ENCODE results near the gene AGBL1.
"Not testable (repeated sequence)": the region's sequence is repeated elsewhere in the genome, so short reads cannot be mapped to it uniquely, and the experiment has no call there.

Gene AGBL1

DNA sequence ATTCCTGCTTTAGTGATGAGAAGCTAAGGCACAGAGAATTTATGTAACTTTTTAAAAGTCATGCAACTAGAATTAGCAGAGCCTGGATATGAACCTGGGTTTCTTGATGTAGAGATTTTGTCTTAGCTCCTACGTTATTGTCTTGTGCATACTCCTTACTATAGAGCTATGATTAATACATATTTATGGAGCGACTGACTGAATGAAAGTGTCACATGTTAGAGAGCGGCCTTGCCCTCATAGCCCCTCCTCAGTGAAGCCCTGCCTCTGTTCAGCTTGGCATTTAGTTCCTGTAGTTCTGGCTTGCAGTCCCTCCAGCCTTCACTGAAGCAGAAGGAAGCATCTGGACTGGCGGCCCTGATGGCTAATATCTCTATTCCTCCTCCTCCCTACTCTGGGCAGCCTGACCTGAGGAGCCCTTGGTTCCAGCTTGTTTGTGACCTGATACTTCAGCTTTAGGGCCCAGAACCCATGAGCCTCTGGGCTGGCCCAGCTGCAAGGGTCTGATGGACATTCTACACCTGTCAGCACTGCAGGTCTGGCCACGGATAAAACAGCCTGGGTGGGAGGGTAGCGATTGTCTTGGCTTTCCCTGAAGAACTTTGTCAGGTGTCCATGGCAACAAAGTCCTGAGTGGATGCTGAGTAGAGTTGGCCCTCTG, 13.4 kb upstream of the AGBL1 start:
- H3K9me3 Mint-ChIP-seq = peaks cover 0 to 17% of the 10 kb centered on the region in 2 donors
- H3K4me1 Mint-ChIP-seq = no peaks in the 10 kb centered on the region
- ATAC-seq (no peak), DNase-seq (no peak)
- H3K27ac Mint-ChIP-seq = no peak overlapping the region
- peaks cover 20% of the 10 kb centered on the region for H3K27me3 Mint-ChIP-seq
- no peak overlapping the region for H3K4me3 Mint-ChIP-seq

DNA sequence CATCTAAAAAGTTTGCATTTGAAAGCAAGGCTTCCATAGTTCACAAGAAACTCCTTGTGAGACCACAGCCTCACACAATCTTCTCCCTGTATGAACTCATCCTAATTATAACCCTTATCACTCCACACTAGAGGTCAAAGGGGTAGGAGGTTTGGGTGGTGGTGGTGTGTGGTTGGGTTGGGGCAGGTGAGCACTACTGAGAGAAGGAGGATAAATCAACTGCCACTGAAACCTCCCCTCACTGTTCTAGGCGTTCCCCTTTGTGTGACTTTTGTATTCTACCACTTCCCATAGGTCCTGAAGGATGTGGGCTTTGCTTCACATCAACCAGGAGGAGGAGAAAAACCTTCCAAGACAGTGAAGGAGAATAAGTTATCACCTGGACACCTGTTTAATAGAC, 6.4 kb upstream of the AGBL1 start:
- no peak for ATAC-seq
- peaks cover 0 to under 1% of the 10 kb centered on the region in 2 donors for H3K9me3 Mint-ChIP-seq

DNA sequence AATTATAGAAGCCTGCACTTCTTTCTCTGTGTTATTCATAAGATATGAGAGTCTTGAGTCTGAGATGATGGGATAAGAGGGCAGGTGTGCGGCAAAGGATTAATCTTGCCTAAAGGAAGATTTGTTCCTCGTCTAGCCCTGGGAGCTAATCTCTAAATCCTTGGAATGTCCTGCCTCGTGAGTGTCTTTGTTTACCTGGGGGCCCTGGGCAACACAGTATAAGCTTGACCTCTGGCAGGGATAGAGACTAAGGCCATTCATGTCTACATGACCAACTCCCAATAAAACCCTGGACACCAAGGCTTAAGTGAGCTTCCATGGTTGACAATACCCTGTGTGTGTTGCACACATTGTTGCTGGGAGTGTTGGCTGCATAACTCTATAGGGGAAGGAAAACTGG, 3.2 kb upstream of the AGBL1 start:
- DNase-seq = no peak
- peaks cover 8% of the 10 kb centered on the region for H3K27me3 Mint-ChIP-seq

More for the DNA sequence above, 6.4 kb upstream of the AGBL1 start:
- Mint-ChIP-seq H3K27me3 (peaks cover 8% of the 10 kb centered on the region), H3K4me3 (no peak overlapping the region), H3K4me1 (no peaks in the 10 kb centered on the region), H3K27ac (no peak overlapping the region)
- DNase-seq = no peak

DNA sequence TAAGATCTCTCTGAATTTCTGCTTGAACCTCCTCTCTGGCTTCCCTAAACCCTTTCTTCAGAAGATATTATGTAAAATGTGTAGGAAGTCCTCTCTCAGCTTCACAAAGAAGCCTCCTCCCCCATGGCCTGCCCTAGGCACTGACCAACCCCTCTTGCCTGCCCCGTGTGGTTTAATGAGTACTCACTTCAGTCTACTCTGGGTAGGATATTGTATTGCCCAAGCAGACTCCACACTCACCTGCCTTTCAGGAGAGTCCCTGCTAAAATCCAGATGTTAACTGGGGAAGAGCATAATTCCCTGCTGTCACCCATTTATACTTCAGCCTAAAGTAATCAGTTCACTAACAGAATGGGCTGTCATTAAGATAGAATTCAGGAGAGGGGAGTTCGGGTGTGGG, 2.6 kb upstream of the AGBL1 start:
- peaks cover 1% of the 10 kb centered on the region for H3K4me1 Mint-ChIP-seq
- H3K27ac Mint-ChIP-seq = no peak overlapping the region

More for the DNA sequence above, 3.2 kb upstream of the AGBL1 start:
- Mint-ChIP-seq H3K4me1 (no peaks in the 10 kb centered on the region), H3K4me3 (no peak overlapping the region), H3K27ac (no peak overlapping the region), H3K9me3 (no peaks in the 10 kb centered on the region)
- ATAC-seq = no peak

DNA sequence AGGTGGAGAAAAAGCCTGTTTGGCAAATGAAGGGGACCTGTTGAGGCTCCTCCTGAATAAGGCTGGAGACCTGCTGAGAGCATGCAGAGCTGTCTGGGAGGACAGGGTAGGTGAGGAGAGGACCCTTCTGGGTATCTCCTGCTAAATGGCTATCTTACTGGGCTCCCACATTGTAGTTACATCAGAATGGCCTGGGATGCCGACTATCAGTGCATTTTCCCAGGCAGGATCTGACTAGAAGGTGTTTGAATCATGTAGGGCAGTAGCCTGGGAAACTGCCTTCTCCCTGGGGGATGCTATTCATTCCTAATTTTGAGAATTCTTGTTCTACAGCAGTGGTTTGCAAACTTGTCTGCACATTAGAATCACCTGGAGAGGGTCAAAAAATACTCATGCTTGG, 631 bp downstream of the AGBL1 start:
- no peak overlapping the region for H3K27ac Mint-ChIP-seq
- no peaks in the 10 kb centered on the region for H3K27me3 Mint-ChIP-seq
- ATAC-seq (no peak), DNase-seq (no peak)
- H3K4me1 Mint-ChIP-seq = peaks cover 23% of the 10 kb centered on the region
- no peaks in the 10 kb centered on the region for H3K9me3 Mint-ChIP-seq
- H3K4me3 Mint-ChIP-seq = no peak overlapping the region

More for the DNA sequence above, 2.6 kb upstream of the AGBL1 start:
- DNase-seq (no peak), ATAC-seq (peak; percentile 15)
- H3K27me3 Mint-ChIP-seq = peaks cover 8% of the 10 kb centered on the region
- H3K4me3 Mint-ChIP-seq = no peak overlapping the region
- no peaks in the 10 kb centered on the region for H3K9me3 Mint-ChIP-seq

DNA sequence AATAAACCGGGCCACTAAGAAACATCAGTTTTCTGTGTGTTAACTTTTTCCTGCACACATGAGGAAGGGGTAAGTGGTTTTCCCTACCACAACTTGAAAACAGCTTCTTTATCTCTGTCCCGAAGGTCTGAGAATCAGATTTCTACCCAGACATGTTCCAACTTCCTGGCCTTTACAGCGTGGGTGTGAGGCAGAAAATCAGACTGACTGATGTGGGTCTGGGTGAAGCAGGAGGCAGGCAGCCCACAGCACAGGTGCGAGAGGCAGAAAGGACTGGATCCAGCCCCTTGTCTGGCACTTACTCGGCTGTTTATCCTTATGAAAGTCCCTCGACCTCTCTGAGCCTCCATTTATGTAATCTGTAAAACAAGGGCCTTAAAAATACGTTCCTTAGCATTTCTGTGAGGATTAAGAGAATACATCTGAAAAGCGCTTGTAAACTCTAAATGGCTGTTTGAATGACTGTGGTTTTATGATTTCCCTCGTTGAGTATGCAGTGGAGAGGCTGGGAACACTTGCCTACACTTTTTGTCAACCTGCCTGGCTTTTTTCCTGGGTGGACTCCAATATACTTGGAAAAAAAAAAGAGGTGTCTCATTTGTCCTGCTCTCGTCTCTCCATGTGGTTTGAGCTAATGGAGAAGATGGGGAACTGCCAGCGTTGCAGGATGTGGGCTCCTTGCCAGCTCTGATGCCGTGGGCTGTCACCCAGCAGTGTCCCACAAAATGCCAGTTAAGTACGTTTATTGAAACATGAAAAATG, 3.1 kb downstream of the AGBL1 start:
- DNase-seq = no peak
- peak; percentile 49 for ATAC-seq
- Mint-ChIP-seq H3K9me3 (no peaks in the 10 kb centered on the region), H3K27ac (peak overlapping the region in 1 of 2 donors; percentile 57), H3K27me3 (no peaks in the 10 kb centered on the region), H3K4me1 (peaks cover 23% of the 10 kb centered on the region), H3K4me3 (peak overlapping the region in 1 of 2 donors; percentile 22)

DNA sequence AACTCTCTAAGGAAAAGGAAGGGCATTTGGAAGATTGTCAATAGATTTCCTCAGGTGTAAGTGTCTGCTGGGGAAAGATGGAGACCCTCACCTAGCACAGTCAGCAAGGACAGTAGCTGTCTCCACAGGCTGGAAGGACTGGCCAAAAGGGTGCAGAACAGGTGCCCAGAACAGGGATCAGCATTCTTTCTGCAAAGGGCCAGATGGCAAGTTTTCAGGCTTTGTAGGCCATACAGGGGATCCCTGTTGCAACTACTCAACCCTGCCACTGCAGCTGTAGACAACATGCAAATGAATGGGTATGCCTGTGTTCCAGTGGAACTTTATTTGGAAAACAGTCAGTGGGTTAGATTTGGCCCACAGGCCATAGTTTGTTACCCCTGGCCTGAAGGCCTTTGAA, 8.1 kb downstream of the AGBL1 start:
- Mint-ChIP-seq H3K27ac (no peak overlapping the region), H3K9me3 (no peaks in the 10 kb centered on the region), H3K4me1 (peaks cover 14% of the 10 kb centered on the region), H3K4me3 (no peak overlapping the region), H3K27me3 (no peaks in the 10 kb centered on the region)
- ATAC-seq (no peak), DNase-seq (no peak)

DNA sequence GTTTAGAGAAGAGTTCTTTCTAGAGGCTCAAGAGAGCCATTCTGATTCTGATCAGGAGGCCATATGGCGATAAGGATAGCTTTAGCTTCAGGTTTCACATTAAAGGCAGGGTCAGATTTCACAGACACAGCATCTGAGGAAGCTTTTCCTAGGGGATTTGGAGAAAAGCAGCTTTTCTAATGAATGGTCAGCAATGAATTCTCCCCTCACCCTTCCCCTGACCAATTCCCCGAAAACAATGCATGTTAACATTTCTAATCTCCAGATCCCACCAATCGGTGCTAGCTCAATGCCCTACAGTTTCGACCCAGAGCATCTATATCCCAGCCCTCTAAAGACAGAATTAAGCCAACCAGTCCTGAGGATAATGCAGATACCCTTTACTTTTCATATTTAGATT, 9.8 kb downstream of the AGBL1 start:
- Mint-ChIP-seq H3K4me3 (no peak overlapping the region), H3K4me1 (no peaks in the 10 kb centered on the region), H3K9me3 (no peaks in the 10 kb centered on the region), H3K27me3 (peaks cover 7% of the 10 kb centered on the region), H3K27ac (no peak overlapping the region)
- ATAC-seq (no peak), DNase-seq (no peak)

DNA sequence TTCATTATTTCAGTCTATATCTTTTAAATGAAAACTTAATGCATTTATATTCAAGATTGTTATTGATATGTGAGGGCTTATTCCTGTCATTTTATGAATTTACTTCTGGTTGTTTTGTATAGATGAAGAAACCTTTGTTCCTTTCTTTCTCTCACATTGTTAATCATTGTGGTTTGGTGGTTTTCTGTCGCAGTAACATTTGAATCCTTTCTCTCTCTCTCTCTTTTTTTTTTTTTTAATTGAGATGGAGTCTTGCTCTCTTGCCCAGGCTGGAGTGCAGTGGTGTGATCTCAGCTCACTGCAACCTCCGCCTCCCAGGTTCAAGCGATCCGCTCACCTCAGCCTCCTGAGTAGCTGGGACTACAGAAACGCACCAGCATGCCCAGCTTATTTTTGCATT, 22.1 kb downstream of the AGBL1 start:
- no peak for ATAC-seq

DNA sequence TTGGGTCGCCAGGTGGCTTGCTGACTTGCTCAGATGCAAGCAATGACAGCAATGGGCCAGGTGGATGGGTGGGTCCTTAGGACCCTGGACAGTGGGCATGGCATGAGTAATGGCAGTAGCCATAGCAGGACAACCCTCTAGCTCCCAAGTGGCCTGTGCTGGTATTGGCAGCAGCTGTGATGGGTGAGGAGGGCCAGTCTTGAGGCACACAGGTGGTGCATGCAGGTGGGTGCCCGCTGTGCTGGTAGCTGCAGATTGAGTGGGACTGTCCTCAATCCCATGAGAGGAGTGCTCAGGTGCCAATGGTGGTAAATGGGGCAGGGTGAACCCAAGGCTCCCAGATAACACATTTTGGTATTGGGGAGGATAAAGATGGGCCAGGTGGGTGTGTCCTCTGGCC, 24.2 kb downstream of the AGBL1 start:
- Mint-ChIP-seq H3K27ac (no peak overlapping the region), H3K4me3 (no peak overlapping the region), H3K9me3 (peaks cover 19 to 28% of the 10 kb centered on the region in 2 donors), H3K27me3 (peaks cover 26% of the 10 kb centered on the region), H3K4me1 (peaks cover 5% of the 10 kb centered on the region)
- DNase-seq = no peak
- no peak for ATAC-seq

More for the DNA sequence above, 22.1 kb downstream of the AGBL1 start:
- Mint-ChIP-seq H3K9me3 (peaks cover 19 to 28% of the 10 kb centered on the region in 2 donors), H3K4me1 (peaks cover 5% of the 10 kb centered on the region), H3K4me3 (no peak overlapping the region), H3K27me3 (peaks cover 34% of the 10 kb centered on the region), H3K27ac (peak overlapping the region in 1 of 2 donors; percentile 23)
- DNase-seq = no peak

DNA sequence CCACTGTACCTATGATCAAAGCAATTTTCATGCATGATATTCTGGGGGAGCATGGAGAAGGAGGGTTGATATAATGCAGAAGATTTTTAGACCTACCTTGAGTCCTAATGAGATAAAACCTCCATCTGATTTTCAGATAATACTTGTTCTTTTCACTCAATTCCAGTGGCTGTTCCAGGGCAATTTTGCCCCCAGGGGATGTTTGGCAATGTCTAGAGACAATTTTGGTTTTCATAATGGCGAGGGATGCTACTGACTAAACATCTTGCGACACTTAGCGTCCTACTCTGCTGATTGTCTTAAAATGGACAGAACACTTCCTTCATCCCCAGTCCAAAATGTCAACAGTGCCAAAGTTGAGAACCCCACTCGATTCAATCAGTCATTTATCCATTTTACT, 26.6 kb downstream of the AGBL1 start:
- ATAC-seq (no peak), DNase-seq (no peak)
- Mint-ChIP-seq H3K4me3 (no peak overlapping the region), H3K9me3 (peaks cover 19 to 28% of the 10 kb centered on the region in 2 donors), H3K27me3 (peaks cover 32% of the 10 kb centered on the region), H3K27ac (no peak overlapping the region), H3K4me1 (peaks cover 5% of the 10 kb centered on the region)

DNA sequence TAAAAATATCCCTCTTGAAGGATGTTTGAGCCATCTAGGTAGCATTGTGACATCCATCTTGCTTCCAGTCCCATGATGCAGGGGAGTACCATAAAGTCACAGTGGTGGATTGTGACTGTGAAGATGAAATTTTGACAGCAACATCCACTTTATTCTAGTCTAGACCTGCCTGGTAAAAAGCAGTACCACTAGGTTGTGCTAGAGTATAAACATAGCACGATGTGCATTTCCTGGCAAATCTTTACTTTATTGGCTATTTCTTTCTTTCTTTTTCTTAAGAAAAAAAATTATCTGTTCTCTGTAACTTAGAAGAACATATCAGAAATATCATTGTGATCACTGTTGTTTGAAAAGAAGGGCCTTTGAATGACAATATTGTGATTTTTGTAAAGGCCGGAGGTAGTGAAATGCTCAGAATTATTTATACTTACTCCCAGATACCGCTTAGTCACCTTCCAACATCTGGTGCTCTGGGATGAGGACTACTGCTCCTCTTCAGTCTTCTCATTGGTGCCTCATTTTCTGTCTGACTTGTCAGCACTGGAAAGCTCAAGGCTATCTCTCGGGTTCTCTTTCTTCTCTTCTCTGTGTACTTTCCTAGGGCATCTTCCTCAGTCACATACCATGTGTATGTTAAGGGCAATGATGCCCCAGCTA, 35.6 kb downstream of the AGBL1 start:
- peaks cover 11% of the 10 kb centered on the region for H3K27me3 Mint-ChIP-seq
- no peaks in the 10 kb centered on the region for H3K9me3 Mint-ChIP-seq
- no peak overlapping the region for H3K4me3 Mint-ChIP-seq
- no peak for DNase-seq
- no peaks in the 10 kb centered on the region for H3K4me1 Mint-ChIP-seq
- no peak for ATAC-seq
- no peak overlapping the region for H3K27ac Mint-ChIP-seq

DNA sequence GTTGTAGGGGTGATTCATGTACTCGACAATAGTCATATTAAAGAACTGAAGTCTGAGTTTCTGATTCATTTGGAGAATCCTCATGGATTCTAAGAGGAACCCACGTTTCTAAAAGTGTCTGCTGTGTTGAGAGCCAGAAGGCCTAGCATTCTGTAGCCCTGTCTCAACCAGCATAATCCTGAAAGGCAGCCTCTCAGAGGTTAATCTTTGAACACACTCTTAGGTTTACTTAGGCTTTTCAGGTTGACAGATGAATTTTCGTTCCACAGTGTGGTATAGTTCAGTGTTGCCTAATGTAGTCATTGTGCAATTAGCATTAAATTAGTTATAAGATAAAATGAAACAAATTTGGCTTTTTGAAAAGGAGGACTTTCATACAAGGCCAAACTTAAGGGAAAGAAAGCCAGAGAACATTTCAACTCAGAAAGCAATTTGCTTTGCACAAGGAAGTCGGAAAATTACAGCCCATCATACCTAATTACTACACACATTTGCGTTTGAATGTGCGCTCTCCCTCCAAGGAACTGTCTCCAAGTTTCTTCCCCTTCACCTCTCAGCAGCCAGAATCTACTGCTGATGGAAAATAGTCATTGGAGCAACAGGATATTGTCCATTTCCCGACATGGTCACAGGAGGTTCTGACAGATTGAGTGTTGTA, 42.0 kb downstream of the AGBL1 start:
- Mint-ChIP-seq H3K4me3 (no peak overlapping the region), H3K27ac (no peak overlapping the region), H3K4me1 (no peaks in the 10 kb centered on the region), H3K27me3 (peaks cover 22% of the 10 kb centered on the region), H3K9me3 (no peaks in the 10 kb centered on the region)
- DNase-seq = no peak
- ATAC-seq = no peak

DNA sequence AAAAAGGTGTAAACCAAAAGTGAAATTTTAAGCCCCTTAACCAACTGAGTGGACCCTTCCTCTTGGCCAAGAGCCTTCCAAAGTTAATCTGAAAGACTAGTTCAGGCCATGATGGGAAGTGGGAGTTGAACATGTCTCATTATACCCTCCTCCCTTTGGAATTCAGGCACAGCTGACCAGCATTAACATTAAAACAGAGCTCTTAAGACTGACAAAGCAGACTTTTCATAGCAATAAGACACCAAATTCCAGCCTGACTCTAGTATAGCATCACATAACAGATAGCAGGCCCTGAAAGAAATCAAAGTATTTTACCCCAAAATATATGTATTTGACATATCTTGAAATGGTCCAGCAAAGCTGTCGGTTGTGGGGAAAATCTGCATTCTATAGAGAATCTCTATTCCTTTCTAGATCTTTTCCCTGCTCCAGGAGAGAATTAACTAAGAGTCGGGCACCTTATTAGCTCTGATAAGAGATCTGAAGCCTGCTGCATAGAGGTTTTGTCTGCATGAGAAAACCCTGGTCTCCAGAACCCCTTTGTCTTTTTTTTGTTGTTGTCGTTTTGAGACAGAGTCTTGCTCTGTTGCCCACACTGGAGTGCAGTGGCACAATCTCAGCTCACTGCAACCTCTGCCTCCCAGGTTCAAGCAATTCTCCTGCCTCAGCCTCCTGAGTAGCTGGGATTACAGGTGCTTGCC, 43.2 kb downstream of the AGBL1 start:
- not testable (repeated sequence) for H3K4me1 Mint-ChIP-seq, H3K9me3 Mint-ChIP-seq, DNase-seq, H3K4me3 Mint-ChIP-seq, H3K27ac Mint-ChIP-seq, ATAC-seq
- peaks cover 22% of the 10 kb centered on the region for H3K27me3 Mint-ChIP-seq

DNA sequence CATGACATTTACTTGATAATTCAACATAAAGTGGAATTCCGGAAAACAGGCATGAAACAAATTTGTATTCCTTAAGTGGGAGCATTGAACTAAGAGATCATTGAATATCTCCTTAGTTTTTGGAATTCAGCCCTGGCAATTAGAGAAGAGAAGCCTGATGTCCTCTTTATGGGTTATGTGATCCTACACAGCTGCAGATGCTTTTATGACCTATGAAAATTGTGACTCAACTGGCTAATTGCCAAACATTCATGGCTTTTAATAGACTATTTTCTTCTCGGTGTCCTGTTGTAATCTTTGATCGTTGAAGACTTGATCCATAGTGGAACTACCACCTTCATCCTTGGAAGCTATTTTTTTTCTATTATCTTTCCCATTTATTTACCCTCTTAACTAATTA, 46.1 kb downstream of the AGBL1 start:
- no peaks in the 10 kb centered on the region for H3K4me1 Mint-ChIP-seq
- no peak for ATAC-seq

More for the DNA sequence above, 46.1 kb downstream of the AGBL1 start:
- Mint-ChIP-seq H3K9me3 (peaks cover 0 to 8% of the 10 kb centered on the region in 2 donors), H3K27ac (no peak overlapping the region), H3K4me3 (no peak overlapping the region), H3K27me3 (peaks cover 16% of the 10 kb centered on the region)
- no peak for DNase-seq
